Activated CD8-positive, alpha-beta T cell treated with anti-CD3 and anti-CD28 coated beads, Interleukin-2, amount 10 ng/mL, durations not matched to agents 7 days and 5 days (primary cell): ENCODE measurements around the gene ADCY9. TPM values are rescaled to one million over a fixed set of nuclear protein-coding genes. Genes with fewer than 3 reads are reported as not detected.
"Not testable (repeated sequence)": the region's sequence is repeated elsewhere in the genome, so short reads cannot be mapped to it uniquely, and the experiment has no call there.

Source experiments
- ATAC-seq: fragments of 150-1000 bp; cut with Tn5 transposase; one replicate; pipeline ENCODE4 v1.10.0; 2021; ENCODE audit warnings: moderate library complexity
- CTCF ChIA-PET: fragments of 350-600 bp; sonication (Branson Sonifier 250); formaldehyde crosslinking; loops from one replicate; lab custom pipeline; 2021; ENCODE audit warnings: antibody characterized with exemption; lab: Charles Lee
- POLR2A ChIA-PET: fragments of 350-600 bp; sonication (Branson Sonifier 250); formaldehyde crosslinking; loops from one replicate; lab custom pipeline; 2021; ENCODE audit warnings: antibody characterized with exemption; lab: Charles Lee
- DNase-seq: peaks from one replicate; pipeline ENCODE4 v3.0.0-alpha.2; 2020
- H3K27ac Mint-ChIP-seq: one replicate; pipeline ENCODE4 v1.8.0; 2021; ENCODE audit warnings: mild to moderate bottlenecking, mixed read lengths
- H3K27me3 Mint-ChIP-seq: one replicate; pipeline ENCODE4 v1.8.0; 2021; ENCODE audit warnings: low read depth, mixed read lengths
- H3K36me3 Mint-ChIP-seq: one replicate; pipeline ENCODE4 v1.8.0; 2021; ENCODE audit warnings: low read depth, mixed read lengths
- H3K4me1 Mint-ChIP-seq: one replicate; pipeline ENCODE4 v1.8.0; 2021; ENCODE audit warnings: low read depth, mixed read lengths
- H3K4me3 Mint-ChIP-seq: one replicate; pipeline ENCODE4 v1.8.0; 2021; ENCODE audit warnings: mild to moderate bottlenecking, mixed read lengths
- H3K9me3 Mint-ChIP-seq: one replicate; pipeline ENCODE4 v1.8.0; 2022; ENCODE audit warnings: mixed read lengths; ENCODE audit not compliant: insufficient read depth
- total RNA-seq, 2 experiments: library from RNA; stranded (reverse); gene quantifications; one replicate each; pipeline ENCODE4 v1.2.3, GENCODE V29; 2021

ADCY9 gene
- total RNA-seq, 2 experiments from 2014 or later = 6.2 to 6.3 TPM

DNA sequence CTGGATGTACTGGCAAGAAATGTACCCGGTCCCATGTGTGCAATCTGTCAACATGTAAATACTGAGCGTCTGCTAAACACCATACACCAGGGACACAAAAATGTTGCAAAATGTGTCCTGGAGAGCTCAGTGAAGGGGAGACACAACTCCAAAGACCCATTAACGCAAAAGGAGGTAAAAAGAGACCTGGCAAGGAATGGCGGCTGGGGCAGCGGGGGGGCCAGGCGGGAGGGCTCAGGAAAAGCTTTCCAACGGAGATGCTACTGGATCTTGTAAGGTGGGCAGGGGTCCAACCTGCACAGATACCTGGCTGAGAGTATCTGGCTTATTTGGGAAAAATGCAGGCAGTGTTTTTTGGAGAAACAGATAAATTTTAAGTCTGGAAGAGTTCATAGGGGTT, 40.7 kb downstream of the ADCY9 start:
- no peak for DNase-seq
- H3K27me3 Mint-ChIP-seq = no peaks in the 10 kb centered on the region
- peaks cover 21% of the 10 kb centered on the region for H3K4me1 Mint-ChIP-seq
- no peak for ATAC-seq
- ChIA-PET POLR2A (no interaction called here), CTCF (interaction anchor here (1.2 kb wide), 1 partner anchor 178 kb away, joined by 3 read pairs; no protein-coding TSS in a partner anchor)
- H3K9me3 Mint-ChIP-seq = no peaks in the 10 kb centered on the region
- H3K36me3 Mint-ChIP-seq = peaks cover 4% of the 10 kb centered on the region
- no peak overlapping the region for H3K27ac Mint-ChIP-seq
- no peak overlapping the region for H3K4me3 Mint-ChIP-seq

DNA sequence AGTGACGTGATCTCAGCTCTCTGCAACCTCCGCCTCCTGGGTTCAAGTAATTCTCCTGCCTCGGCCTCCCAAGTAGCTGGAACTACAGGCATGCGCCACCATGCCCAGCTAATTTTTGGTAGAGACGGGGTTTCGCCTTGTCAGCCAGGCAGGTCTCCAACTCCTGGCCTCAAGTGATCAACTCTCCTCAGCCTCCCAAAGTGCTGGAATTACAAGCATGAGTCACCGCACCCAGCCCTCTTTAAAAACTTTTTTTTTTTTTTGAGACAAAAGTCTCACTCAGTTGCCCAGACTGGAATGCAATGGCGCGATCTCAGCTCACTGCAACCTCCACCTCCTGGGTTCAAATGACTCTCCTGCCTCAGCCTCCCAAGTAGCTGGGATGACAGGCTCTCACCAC, 43.1 kb downstream of the ADCY9 start:
- H3K4me3 Mint-ChIP-seq, H3K36me3 Mint-ChIP-seq, H3K9me3 Mint-ChIP-seq, DNase-seq, ATAC-seq, H3K27me3 Mint-ChIP-seq, POLR2A ChIA-PET, H3K27ac Mint-ChIP-seq: not testable (repeated sequence)
- H3K4me1 Mint-ChIP-seq = peaks cover 14% of the 10 kb centered on the region
- CTCF ChIA-PET = interaction anchor here (0.7 kb wide), 1 partner anchor 157 kb away, joined by 3 read pairs; no protein-coding TSS in a partner anchor

DNA sequence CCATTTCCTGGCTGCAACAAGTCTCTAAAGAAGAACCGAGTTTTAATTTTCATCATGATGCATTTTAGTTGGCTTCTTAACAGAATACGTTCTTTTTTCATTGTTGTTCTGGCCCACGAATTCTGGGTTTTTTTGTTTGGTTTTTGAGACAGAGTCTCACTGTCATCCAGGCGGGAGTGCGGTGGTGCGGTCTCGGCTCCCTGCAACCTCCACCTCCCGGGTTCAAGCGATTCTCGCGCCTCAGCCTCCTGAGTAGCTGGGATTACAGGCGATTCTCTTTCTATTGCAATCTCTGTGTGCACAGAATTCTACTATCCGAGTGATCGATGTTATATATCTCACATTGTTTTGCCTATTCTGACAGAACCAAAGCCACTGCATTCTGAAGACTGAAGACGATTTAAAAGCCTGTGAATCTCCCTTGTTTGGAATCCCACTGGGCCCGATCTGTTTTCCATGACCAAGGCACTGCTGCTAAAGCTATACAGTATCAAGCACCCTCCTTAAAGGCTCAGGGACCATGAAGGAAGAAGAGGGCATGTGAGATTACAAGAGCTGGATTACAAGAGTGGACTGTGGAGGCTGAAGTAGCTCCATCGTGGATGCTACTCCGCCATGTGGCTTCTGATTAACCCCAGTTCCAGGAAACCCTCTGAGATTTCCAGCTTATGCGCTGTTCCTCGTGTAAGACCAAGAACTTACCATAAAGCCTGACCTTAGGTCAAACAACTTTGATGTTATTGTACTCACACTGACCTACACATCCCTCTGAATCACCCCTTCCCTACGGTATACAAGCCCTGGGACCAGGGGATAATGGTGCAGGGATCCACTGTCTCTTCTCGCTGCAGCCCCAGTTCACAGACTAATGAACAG, 44.3 kb downstream of the ADCY9 start:
- POLR2A ChIA-PET = no interaction called here
- H3K9me3 Mint-ChIP-seq = no peaks in the 10 kb centered on the region
- H3K4me3 Mint-ChIP-seq = no peak overlapping the region

GRCh38 chr16:4070936-4071335, 45.3 kb downstream of the ADCY9 start:
- DNase-seq = no peak
- Mint-ChIP-seq H3K4me3 (no peak overlapping the region), H3K36me3 (no peaks in the 10 kb centered on the region), H3K4me1 (peaks cover 8% of the 10 kb centered on the region), H3K27me3 (no peaks in the 10 kb centered on the region), H3K9me3 (no peaks in the 10 kb centered on the region), H3K27ac (no peak overlapping the region)
- CTCF ChIA-PET = no interaction called here
- ATAC-seq = no peak
- POLR2A ChIA-PET = no interaction called here

More for the DNA sequence above, 44.3 kb downstream of the ADCY9 start:
- CTCF ChIA-PET = no interaction called here
- Mint-ChIP-seq H3K27ac (no peak overlapping the region), H3K36me3 (no peaks in the 10 kb centered on the region), H3K27me3 (no peaks in the 10 kb centered on the region), H3K4me1 (peaks cover 8% of the 10 kb centered on the region)
- no peak for DNase-seq
- no peak for ATAC-seq

DNA sequence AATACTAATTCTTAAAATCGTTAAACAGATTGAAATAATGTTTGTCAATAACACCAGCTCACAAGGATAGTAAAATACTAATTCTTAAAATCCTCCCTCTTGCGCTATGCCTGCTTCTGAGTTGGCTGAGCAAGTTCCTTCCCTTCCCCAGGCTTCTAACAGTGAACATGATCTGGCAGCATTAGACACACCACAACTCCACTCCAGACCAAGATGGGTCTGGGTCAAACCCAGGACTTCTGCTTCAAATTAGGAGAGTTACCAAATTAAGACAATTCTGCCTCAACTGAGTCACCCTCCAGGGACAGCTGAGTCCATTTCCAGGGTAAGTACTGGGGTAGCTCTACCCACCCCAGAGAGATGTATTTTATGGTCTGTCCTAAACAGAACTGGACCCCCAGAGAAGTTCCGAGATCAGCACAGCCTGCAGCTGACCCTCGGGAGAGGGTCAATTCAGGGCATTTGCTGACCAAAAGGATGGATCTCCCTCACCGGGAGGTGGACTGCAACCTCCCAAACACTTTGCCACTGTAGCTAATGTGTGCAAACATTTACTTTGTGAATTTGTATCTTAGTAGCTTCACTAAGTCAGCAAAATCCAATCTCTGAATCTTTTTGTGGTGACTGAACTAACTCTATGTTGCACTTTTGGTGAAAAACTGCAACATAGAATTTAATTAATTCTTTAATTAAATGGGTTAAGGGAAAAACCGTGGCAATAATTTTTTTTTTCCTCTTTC, 48.8 kb downstream of the ADCY9 start:
- H3K9me3 Mint-ChIP-seq = peaks cover 16% of the 10 kb centered on the region
- no peak overlapping the region for H3K4me3 Mint-ChIP-seq
- no peak overlapping the region for H3K27ac Mint-ChIP-seq
- H3K4me1 Mint-ChIP-seq = peaks cover 5% of the 10 kb centered on the region
- no peak for ATAC-seq
- DNase-seq = no peak
- H3K27me3 Mint-ChIP-seq = no peaks in the 10 kb centered on the region
- ChIA-PET CTCF (interaction anchor here (1.1 kb wide), 1 partner anchor 26 kb away, joined by 3 read pairs; no protein-coding TSS in a partner anchor), POLR2A (no interaction called here)
- peaks cover 12% of the 10 kb centered on the region for H3K36me3 Mint-ChIP-seq

DNA sequence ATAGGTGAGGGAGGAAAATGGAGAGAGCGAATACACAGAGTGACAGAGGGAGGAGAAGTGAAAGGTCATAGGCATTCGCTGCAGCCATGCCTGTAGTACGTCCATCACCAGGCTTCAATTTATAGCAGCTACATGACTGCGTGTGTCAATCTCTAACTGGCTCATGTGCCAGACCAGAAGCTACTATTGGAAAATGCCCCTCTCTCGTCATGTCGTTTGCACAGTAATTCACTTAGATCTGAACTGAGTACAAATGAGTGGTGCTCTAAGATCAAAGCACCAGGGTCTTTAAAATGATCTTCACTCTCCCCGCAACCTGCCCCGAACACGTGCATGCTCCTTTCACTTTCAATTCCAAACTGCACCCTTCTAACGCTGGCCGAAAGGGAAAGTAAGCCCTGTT, 51.3 kb downstream of the ADCY9 start:
- ChIA-PET CTCF (no interaction called here), POLR2A (no interaction called here)
- Mint-ChIP-seq H3K36me3 (peaks cover 32% of the 10 kb centered on the region), H3K4me3 (peak overlapping the region; percentile 64), H3K4me1 (peaks cover 16% of the 10 kb centered on the region), H3K27me3 (no peaks in the 10 kb centered on the region), H3K27ac (peak overlapping the region; percentile 78), H3K9me3 (peaks cover 38% of the 10 kb centered on the region)
- DNase-seq (peak; percentile 68), ATAC-seq (peak; percentile 90)

GRCh38 chr16:4062212-4062802, 53.9 kb downstream of the ADCY9 start:
- H3K27ac Mint-ChIP-seq = no peak overlapping the region
- no peak overlapping the region for H3K4me3 Mint-ChIP-seq
- H3K9me3 Mint-ChIP-seq = peaks cover 49% of the 10 kb centered on the region
- POLR2A ChIA-PET = no interaction called here
- peaks cover 27% of the 10 kb centered on the region for H3K4me1 Mint-ChIP-seq
- no peak for DNase-seq
- CTCF ChIA-PET = no interaction called here
- H3K27me3 Mint-ChIP-seq = no peaks in the 10 kb centered on the region
- ATAC-seq = no peak
- H3K36me3 Mint-ChIP-seq = peaks cover 37% of the 10 kb centered on the region

DNA sequence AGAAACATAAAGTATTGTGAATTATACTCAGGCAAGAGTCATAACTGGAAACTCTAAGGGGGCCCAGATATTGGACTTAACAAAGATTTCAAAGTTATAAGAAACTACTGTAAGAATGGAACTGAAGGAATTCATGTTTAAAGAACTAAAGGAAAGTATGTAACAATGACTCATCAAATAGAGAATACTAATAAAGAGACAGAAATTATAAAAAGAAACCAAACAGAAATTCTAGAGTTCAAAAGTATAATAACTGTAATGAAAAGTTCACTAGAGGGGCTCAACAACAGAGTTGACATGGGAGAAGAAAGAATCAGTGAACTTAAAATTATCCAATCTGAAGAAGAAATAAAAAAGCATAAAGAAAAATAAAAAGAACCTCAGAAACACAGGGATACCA, 55.4 kb downstream of the ADCY9 start:
- CTCF ChIA-PET = interaction anchor here (1.0 kb wide), 1 partner anchor 14 kb away, joined by 3 read pairs; no protein-coding TSS in a partner anchor
- Mint-ChIP-seq H3K27ac (no peak overlapping the region), H3K36me3 (peaks cover 37% of the 10 kb centered on the region), H3K9me3 (peaks cover 49% of the 10 kb centered on the region), H3K27me3 (no peaks in the 10 kb centered on the region), H3K4me3 (no peak overlapping the region), H3K4me1 (peaks cover 27% of the 10 kb centered on the region)
- POLR2A ChIA-PET = interaction anchor here (0.7 kb wide), 1 partner anchor 170 kb away, joined by 3 read pairs; no protein-coding TSS in a partner anchor
- ATAC-seq (no peak), DNase-seq (no peak)

DNA sequence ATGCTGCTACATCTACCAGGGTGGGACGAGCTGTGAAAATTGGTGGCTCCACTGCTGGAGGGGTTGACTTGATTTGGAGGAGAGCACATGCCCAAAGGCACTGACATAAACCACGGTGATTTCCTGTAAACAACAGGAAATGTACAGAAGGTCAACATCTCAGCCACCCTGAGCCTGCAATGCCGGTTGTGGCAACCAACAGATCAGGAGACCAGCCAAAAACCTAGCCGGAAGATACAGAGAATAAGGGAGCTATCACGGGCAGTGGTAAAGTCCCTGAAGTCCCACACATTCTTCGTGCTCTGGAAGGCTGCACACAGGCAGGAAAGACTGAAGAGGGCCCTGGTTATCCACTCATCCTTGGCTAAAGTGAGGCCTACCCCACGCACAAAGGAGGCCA, 56.2 kb downstream of the ADCY9 start:
- POLR2A ChIA-PET = no interaction called here
- no peak for ATAC-seq
- peaks cover 24% of the 10 kb centered on the region for H3K4me1 Mint-ChIP-seq

GRCh38 chr16:4058386-4058785, 57.9 kb downstream of the ADCY9 start:
- Mint-ChIP-seq H3K4me1 (peaks cover 28% of the 10 kb centered on the region), H3K27me3 (no peaks in the 10 kb centered on the region), H3K9me3 (peaks cover 43% of the 10 kb centered on the region), H3K27ac (no peak overlapping the region), H3K4me3 (no peak overlapping the region), H3K36me3 (peaks cover 28% of the 10 kb centered on the region)
- DNase-seq (no peak), ATAC-seq (no peak)
- POLR2A ChIA-PET = interaction anchor here (0.6 kb wide), 1 partner anchor 359 kb away, joined by 5 read pairs; no protein-coding TSS in a partner anchor
- CTCF ChIA-PET = interaction anchor here (0.8 to 1.9 kb wide), 5 partner anchors 8 to 196 kb away, joined by 3 to 5 read pairs (median 4); no protein-coding TSS in a partner anchor

More for the DNA sequence above, 56.2 kb downstream of the ADCY9 start:
- Mint-ChIP-seq H3K4me3 (no peak overlapping the region), H3K9me3 (peaks cover 49% of the 10 kb centered on the region), H3K36me3 (peaks cover 34% of the 10 kb centered on the region), H3K27me3 (no peaks in the 10 kb centered on the region), H3K27ac (peak overlapping the region; percentile 76)
- DNase-seq = peak; percentile 27
- CTCF ChIA-PET = interaction anchor here (1.0 to 1.9 kb wide), 2 partner anchors 13 to 34 kb away, joined by 3 to 4 read pairs; no protein-coding TSS in a partner anchor

DNA sequence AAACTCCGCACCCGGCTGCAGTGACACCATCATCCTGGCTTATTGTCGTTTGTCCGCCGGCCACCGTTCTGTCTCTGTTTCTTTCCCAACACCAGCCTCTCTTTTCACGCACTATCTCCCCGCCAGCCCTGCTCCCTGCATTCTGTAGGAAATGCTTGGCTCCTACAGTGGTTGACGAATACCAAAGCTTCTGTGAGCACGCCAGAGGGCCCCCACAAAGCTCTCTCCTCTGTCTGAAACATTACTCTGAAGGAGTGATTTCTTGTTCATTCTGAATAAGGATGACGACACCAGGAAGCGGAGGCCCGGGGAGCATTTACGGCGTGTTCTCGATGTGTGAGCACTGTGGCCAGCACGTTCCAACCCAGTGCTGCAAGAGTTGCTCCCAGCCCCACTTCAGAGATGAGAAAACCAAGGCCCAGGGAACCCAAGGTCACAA, 58.8 kb downstream of the ADCY9 start:
- peaks cover 33% of the 10 kb centered on the region for H3K9me3 Mint-ChIP-seq
- ATAC-seq = no peak
- H3K4me3 Mint-ChIP-seq = no peak overlapping the region
- H3K36me3 Mint-ChIP-seq = peaks cover 26% of the 10 kb centered on the region
- CTCF ChIA-PET = no interaction called here
- POLR2A ChIA-PET = no interaction called here
- no peak overlapping the region for H3K27ac Mint-ChIP-seq
- no peaks in the 10 kb centered on the region for H3K27me3 Mint-ChIP-seq
- peaks cover 34% of the 10 kb centered on the region for H3K4me1 Mint-ChIP-seq
- DNase-seq = no peak
